ENCODE data around the gene OR10C1.

The OR10C1 gene

GRCh38 chr6:29462022-29462421 lies 22.9 kb downstream of the OR10C1 start:
- Histone ChIP-seq H3K9me3 (ENCODE audit: insufficient read depth, low read length) (no peaks in the 10 kb centered on the region), H3K27ac (ENCODE audit: low read length) (no peak overlapping the region), H3K79me2 (ENCODE audit: low read length) (no peaks in the 10 kb centered on the region), H3K36me3 (replicated peaks; ENCODE audit: low read depth, low read length) (no peaks in the 10 kb centered on the region), H3K27me3 (ENCODE audit: low read depth, low read length) (no peaks in the 10 kb centered on the region), H2AFZ (ENCODE audit: low read depth, low read length) (no peak overlapping the region), H3K4me3 (ENCODE audit: low read length) (no peak overlapping the region), H3K4me1 (ENCODE audit: low read length) (peaks cover 7% of the 10 kb centered on the region; the same call in 1 of the 2 replicates), H3K4me2 (ENCODE audit: low read length) (no peak overlapping the region), H3K9ac (ENCODE audit: low read length) (no peak overlapping the region), H4K20me1 (ENCODE audit: insufficient read depth, low read length) (no peaks in the 10 kb centered on the region)
- TF ChIP-seq CTCF (IDR thresholded peaks at IDR 0.05; ENCODE audit: low read depth, low read length): no peak
- TF ChIP-seq EZH2phosphoT487 (IDR thresholded peaks at IDR 0.05; ENCODE audit: low read depth): no peak

GRCh38 chr6:29465279-29465678 lies 26.2 kb downstream of the OR10C1 start:
- Histone ChIP-seq H3K4me2 (ENCODE audit: low read length) (no peak overlapping the region), H3K27ac (ENCODE audit: low read length) (no peak overlapping the region), H4K20me1 (ENCODE audit: insufficient read depth, low read length) (no peaks in the 10 kb centered on the region), H3K36me3 (replicated peaks; ENCODE audit: low read depth, low read length) (no peaks in the 10 kb centered on the region), H3K27me3 (ENCODE audit: low read depth, low read length) (no peaks in the 10 kb centered on the region), H2AFZ (ENCODE audit: low read depth, low read length) (no peak overlapping the region), H3K79me2 (ENCODE audit: low read length) (no peaks in the 10 kb centered on the region), H3K4me1 (ENCODE audit: low read length) (peaks cover 7% of the 10 kb centered on the region; the same call in 1 of the 2 replicates), H3K9ac (ENCODE audit: low read length) (no peak overlapping the region), H3K4me3 (ENCODE audit: low read length) (no peak overlapping the region), H3K9me3 (ENCODE audit: insufficient read depth, low read length) (no peaks in the 10 kb centered on the region)
- TF ChIP-seq EZH2phosphoT487 (IDR thresholded peaks at IDR 0.05; ENCODE audit: low read depth) (no peak), CTCF (IDR thresholded peaks at IDR 0.05; ENCODE audit: low read depth, low read length) (no peak)

- TF ChIP-seq CTCF (IDR thresholded peaks at IDR 0.05; ENCODE audit: low read depth, low read length) (no peak), EZH2phosphoT487 (IDR thresholded peaks at IDR 0.05; ENCODE audit: low read depth) (no peak)
- no peaks in the 10 kb centered on the region for H3K27me3 ChIP-seq (ENCODE audit: low read depth, low read length)
- no peak overlapping the region for H3K9ac ChIP-seq (ENCODE audit: low read length)
- no peak overlapping the region for H3K27ac ChIP-seq (ENCODE audit: low read length)
- peaks cover 7% of the 10 kb centered on the region; the same call in 1 of the 2 replicates for H3K4me1 ChIP-seq (ENCODE audit: low read length)
- H3K79me2 ChIP-seq (ENCODE audit: low read length): no peaks in the 10 kb centered on the region
- H4K20me1 ChIP-seq (ENCODE audit: insufficient read depth, low read length): no peaks in the 10 kb centered on the region
- no peaks in the 10 kb centered on the region for H3K9me3 ChIP-seq (ENCODE audit: insufficient read depth, low read length)
- no peak overlapping the region for H3K4me3 ChIP-seq (ENCODE audit: low read length)
- no peak overlapping the region for H3K4me2 ChIP-seq (ENCODE audit: low read length)
- no peaks in the 10 kb centered on the region for H3K36me3 ChIP-seq (replicated peaks; ENCODE audit: low read depth, low read length)
- H2AFZ ChIP-seq (ENCODE audit: low read depth, low read length): no peak overlapping the region
Measured at GRCh38 chr6:29465801-29466200, 26.7 kb downstream of the OR10C1 start.

GRCh38 chr6:29466241-29466640 lies 27.1 kb downstream of the OR10C1 start:
- Histone ChIP-seq H3K4me1 (ENCODE audit: low read length) (peaks cover 7% of the 10 kb centered on the region; the same call in 1 of the 2 replicates), H2AFZ (ENCODE audit: low read depth, low read length) (no peak overlapping the region), H3K4me2 (ENCODE audit: low read length) (no peak overlapping the region), H3K9me3 (ENCODE audit: insufficient read depth, low read length) (no peaks in the 10 kb centered on the region), H3K79me2 (ENCODE audit: low read length) (no peaks in the 10 kb centered on the region), H3K36me3 (replicated peaks; ENCODE audit: low read depth, low read length) (no peaks in the 10 kb centered on the region), H3K4me3 (ENCODE audit: low read length) (no peak overlapping the region), H3K9ac (ENCODE audit: low read length) (no peak overlapping the region), H4K20me1 (ENCODE audit: insufficient read depth, low read length) (no peaks in the 10 kb centered on the region), H3K27me3 (ENCODE audit: low read depth, low read length) (no peaks in the 10 kb centered on the region), H3K27ac (ENCODE audit: low read length) (no peak overlapping the region)
- TF ChIP-seq EZH2phosphoT487 (IDR thresholded peaks at IDR 0.05; ENCODE audit: low read depth) (no peak), CTCF (IDR thresholded peaks at IDR 0.05; ENCODE audit: low read depth, low read length) (no peak)
